Activated CD4-positive, alpha-beta T cell treated with anti-CD3 and anti-CD28 coated beads, Interleukin-2, amount 10 ng/mL, durations not matched to agents 24 days and 14 days (primary cell): ENCODE measurements around the gene ZNF385D. TPM values are rescaled to one million over a fixed set of nuclear protein-coding genes. Genes with fewer than 3 reads are reported as not detected.

ENCODE experiments used
- DNase-seq: peaks from one replicate; pipeline ENCODE4 v3.0.0; 2022
- H3K27ac Mint-ChIP-seq: one replicate; pipeline ENCODE4 v1.8.0; 2022; ENCODE audit warnings: mild to moderate bottlenecking, mixed read lengths
- H3K27me3 Mint-ChIP-seq: one replicate; pipeline ENCODE4 v1.8.0; 2022; ENCODE audit warnings: mixed read lengths
- H3K36me3 Mint-ChIP-seq: one replicate; pipeline ENCODE4 v1.8.0; 2022; ENCODE audit warnings: low read depth, mild to moderate bottlenecking, mixed read lengths
- H3K4me1 Mint-ChIP-seq: one replicate; pipeline ENCODE4 v1.8.0; 2021; ENCODE audit warnings: mixed read lengths
- H3K4me3 Mint-ChIP-seq: one replicate; pipeline ENCODE4 v1.8.0; 2022; ENCODE audit warnings: mild to moderate bottlenecking, moderate library complexity, mixed read lengths
- H3K9me3 Mint-ChIP-seq: one replicate; pipeline ENCODE4 v1.8.0; 2021; ENCODE audit warnings: mixed read lengths
- intact Hi-C: fragments of 100-400 bp; cut with micrococcal nuclease; formaldehyde crosslinking; loops from one replicate; pipeline ENCODE4 v1.15.1; 2023
- total RNA-seq: library from RNA; stranded (reverse); gene quantifications from 2 replicates; pipeline ENCODE4 v1.2.3, GENCODE V29; 2022

ZNF385D gene, protein sequence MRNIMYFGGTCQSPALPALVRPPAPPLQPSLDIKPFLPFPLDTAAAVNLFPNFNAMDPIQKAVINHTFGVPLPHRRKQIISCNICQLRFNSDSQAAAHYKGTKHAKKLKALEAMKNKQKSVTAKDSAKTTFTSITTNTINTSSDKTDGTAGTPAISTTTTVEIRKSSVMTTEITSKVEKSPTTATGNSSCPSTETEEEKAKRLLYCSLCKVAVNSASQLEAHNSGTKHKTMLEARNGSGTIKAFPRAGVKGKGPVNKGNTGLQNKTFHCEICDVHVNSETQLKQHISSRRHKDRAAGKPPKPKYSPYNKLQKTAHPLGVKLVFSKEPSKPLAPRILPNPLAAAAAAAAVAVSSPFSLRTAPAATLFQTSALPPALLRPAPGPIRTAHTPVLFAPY
- total RNA-seq: not detected in 2 replicates

DNA sequence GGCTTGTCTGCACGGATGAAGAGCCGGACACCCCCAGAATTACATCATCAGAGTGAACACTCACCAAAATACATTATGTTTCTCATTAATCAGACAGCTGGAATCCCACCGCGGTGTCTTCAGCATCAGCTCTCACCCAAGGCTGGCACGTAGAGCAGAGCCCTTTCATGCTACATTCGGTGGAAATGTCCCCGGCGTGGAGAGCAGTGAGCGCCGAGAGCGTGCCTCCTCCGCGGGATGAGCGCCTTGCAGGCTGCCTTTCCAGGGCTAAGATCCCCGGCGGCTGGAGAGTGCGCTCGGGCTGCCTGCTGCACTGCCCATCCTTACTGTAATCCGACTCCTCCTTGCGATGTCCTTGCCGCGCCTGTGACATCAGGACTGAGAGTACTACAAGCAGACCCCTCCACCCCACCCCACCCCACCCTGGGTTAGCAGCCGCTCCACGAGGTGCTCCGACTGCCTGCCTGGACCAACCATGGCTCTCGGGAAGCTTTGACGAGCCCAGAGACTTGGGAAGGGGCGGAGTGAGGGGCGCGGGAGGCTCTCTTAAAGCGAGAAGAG, at the start of gene ZNF385D:
Gene ZNF385D (minus strand): TSS at position 380 of the 561 bp plus-strand sequence. CDS start 294 bp downstream, at position 86.
- Mint-ChIP-seq H3K36me3 (no peaks in the 10 kb centered on the region), H3K9me3 (no peaks in the 10 kb centered on the region), H3K27ac (no peak within 1 kb of the TSS), H3K4me1 (no peaks in the 10 kb centered on the region), H3K27me3 (peaks cover 5% of the 10 kb centered on the region), H3K4me3 (no peak within 1 kb of the TSS)
- intact Hi-C loops: no loop called here
- DNase-seq: no peak

DNA sequence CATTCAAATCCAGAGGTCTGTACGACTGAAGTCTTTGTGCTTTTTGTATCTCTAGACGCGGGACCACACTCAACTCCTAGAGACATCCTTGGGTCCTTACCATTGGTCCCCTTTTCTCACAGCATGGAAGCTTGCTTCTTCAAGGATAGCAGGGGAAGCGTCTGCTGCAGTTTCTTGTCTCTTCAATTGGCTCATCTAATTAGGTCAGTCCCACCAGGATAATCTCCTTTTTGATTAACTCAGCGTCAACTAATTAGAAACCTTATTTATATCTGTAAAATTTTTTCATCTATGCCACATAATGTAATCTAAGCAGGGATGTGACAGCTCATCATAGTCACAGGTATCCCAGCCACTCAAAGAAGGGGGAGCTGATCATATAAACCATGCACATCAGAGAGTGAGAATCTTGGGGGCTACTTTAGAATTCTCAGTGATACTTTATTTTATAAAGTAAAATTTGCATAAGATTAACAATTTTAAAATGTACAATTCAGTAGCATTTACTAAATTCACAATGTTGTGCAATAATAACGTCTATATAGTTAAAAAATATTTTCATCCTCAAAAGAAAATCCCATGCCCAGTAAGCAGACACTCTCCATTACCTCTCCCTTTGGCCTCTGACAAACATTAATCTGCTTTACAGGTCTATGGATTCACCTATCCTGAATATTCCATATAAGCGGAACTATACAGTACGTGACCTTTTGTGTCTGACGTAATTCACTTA, 47.5 kb upstream of the ZNF385D start:
- H3K4me1 Mint-ChIP-seq: no peaks in the 10 kb centered on the region
- intact Hi-C loops: no loop called here
- no peak overlapping the region for H3K4me3 Mint-ChIP-seq

DNA sequence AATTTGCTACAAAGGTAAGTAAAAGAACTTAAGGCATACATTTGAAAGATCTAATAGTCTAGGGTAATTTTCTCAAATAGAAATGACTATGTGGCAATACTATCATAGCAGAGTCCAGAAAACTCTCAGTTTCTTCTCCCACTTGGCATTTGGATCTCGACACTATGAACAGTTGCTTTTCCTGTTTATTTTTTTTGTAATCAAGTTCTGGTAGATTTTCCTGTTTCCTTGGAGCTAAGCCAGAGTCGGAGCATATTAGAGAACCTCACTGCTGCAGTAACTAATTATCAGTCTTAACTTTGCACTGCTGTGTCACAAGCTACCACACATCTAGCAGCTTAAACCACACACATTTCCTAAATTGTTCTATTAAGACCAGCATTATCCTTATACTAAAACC, 44.9 kb upstream of the ZNF385D start:
- intact Hi-C loops: no loop called here
- Mint-ChIP-seq H3K36me3 (no peaks in the 10 kb centered on the region), H3K27me3 (no peaks in the 10 kb centered on the region), H3K4me1 (no peaks in the 10 kb centered on the region), H3K4me3 (no peak overlapping the region), H3K9me3 (peaks cover 8% of the 10 kb centered on the region), H3K27ac (no peak overlapping the region)
- DNase-seq: no peak

More for the DNA sequence above, 47.5 kb upstream of the ZNF385D start:
- DNase-seq: no peak
- H3K9me3 Mint-ChIP-seq: peaks cover 8% of the 10 kb centered on the region
- no peak overlapping the region for H3K27ac Mint-ChIP-seq
- no peaks in the 10 kb centered on the region for H3K27me3 Mint-ChIP-seq
- H3K36me3 Mint-ChIP-seq: no peaks in the 10 kb centered on the region

DNA sequence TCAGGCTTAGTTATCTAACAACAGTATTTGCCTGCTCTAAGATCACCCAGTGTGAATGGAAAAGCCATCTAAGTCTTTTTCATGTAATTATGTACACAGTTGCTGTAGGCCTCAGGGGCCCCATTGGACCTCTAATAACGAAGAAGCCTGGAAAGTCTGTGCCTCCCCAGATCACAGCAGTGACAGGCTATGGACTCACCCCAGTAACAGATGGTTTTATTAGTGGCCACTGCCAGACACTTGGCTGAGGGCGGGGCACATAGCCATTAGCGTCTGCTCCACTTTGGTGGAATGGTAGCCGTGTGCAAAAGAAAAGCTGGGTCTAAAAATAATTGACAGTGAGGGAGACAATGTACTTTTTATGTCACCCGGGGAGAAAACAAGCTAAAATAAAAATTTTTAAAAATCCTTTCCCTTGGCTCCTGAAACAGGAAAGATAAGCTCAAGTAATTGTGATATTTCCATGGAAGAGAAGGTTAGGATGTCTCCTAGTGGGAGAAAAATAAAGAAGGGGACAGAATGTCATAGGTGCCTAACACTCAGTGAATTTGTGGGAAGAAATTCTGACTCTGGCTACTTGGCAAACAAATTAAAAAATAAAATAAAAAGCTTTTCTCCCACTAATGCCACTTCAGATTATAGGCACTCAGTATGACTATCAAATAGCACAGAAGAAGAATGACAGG, 44.3 kb upstream of the ZNF385D start:
- DNase-seq: no peak
- Mint-ChIP-seq H3K9me3 (peaks cover 8% of the 10 kb centered on the region), H3K36me3 (no peaks in the 10 kb centered on the region), H3K4me1 (no peaks in the 10 kb centered on the region), H3K27ac (no peak overlapping the region), H3K4me3 (no peak overlapping the region), H3K27me3 (no peaks in the 10 kb centered on the region)
- intact Hi-C loops: no loop called here

DNA sequence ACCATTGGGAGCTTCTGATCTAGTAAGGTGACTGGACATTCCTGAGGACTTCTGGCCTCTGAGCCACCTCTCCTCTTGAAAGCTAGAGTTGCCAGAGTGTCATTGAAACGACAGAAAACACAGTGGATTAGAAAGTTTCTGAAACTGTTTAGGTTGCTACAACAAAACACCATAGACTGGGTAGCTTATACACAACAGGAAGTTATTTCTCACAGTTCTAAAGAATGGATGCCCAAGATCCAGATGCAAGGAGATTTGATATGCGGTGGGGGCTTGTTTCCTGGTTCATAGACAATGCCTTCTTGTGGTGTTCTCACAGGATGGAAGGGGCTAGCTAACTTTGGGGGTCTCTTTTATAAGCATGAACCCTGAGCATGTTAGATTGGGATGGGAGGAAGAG, 43.3 kb upstream of the ZNF385D start:
- H3K27ac Mint-ChIP-seq: no peak overlapping the region
- H3K4me3 Mint-ChIP-seq: no peak overlapping the region
- no peaks in the 10 kb centered on the region for H3K36me3 Mint-ChIP-seq
- H3K27me3 Mint-ChIP-seq: no peaks in the 10 kb centered on the region
- intact Hi-C loops: no loop called here
- no peak for DNase-seq
- H3K4me1 Mint-ChIP-seq: no peaks in the 10 kb centered on the region
- H3K9me3 Mint-ChIP-seq: peaks cover 5% of the 10 kb centered on the region

DNA sequence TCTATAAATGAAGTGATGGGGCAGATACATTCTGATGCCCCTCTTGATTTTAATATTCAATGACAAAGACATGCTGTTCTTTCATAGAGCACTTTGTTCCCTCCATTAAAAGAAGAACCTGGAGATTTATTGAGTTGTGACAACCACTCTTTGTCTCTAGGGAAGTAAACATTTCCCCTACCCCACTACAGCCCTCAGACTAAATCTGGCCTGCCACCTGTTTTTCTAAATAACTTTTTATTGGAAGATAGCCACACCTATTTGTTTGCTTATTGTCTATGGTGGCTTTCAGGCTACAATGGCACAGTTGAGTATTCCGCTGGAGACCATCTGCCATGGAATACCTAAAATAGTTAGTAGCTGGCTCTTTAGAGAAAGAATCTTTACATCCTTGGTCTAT, 41.2 kb upstream of the ZNF385D start:
- H3K27ac Mint-ChIP-seq: no peak overlapping the region
- no peak for DNase-seq
- no peaks in the 10 kb centered on the region for H3K9me3 Mint-ChIP-seq
- H3K36me3 Mint-ChIP-seq: no peaks in the 10 kb centered on the region
- H3K4me1 Mint-ChIP-seq: no peaks in the 10 kb centered on the region
- intact Hi-C loops: no loop called here
- no peaks in the 10 kb centered on the region for H3K27me3 Mint-ChIP-seq
- H3K4me3 Mint-ChIP-seq: no peak overlapping the region

DNA sequence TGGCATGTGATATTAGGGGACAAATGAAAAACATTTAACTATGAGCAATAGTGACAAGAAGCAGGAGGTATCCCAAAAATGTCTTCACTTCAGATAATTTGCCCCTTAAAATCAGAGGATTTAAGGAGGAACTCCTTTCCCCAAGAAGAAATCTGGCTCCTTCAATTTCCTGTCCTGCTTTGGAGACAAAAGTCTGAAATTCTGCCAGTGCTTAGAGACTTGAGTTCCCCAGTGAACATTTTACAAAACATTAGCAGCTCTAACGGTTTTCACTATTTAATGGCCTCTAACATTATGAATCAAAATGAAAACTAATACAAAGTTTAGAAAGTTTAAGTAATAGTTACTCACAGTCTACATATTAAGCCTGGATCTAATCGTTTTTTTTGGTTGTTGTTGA, 40.3 kb upstream of the ZNF385D start:
- Mint-ChIP-seq H3K27me3 (no peaks in the 10 kb centered on the region), H3K36me3 (no peaks in the 10 kb centered on the region), H3K4me3 (no peak overlapping the region), H3K27ac (no peak overlapping the region), H3K9me3 (no peaks in the 10 kb centered on the region), H3K4me1 (no peaks in the 10 kb centered on the region)
- intact Hi-C loops: no loop called here
- DNase-seq: no peak

DNA sequence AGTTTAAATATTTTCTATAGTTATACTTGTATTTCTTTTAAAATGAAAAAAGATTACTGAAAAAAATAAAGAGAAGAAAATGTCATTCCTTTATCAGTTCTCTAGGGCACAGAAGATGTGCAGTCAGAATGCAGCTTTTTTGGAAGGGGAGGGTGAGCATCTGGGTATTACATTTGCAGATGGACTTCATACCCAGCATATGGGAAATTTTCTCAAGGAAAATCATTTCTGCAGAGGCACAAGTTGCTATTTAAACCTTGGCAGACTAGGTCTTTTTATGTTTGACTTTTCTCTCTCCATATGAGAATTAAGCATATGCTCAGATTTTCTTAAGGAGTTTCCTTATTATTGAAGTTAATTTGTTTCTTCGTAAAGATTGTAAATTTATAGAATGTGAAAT, 39.5 kb upstream of the ZNF385D start:
- H3K27ac Mint-ChIP-seq: no peak overlapping the region
- no peaks in the 10 kb centered on the region for H3K4me1 Mint-ChIP-seq
- H3K9me3 Mint-ChIP-seq: no peaks in the 10 kb centered on the region
- H3K27me3 Mint-ChIP-seq: no peaks in the 10 kb centered on the region
- no peak for DNase-seq
- H3K36me3 Mint-ChIP-seq: no peaks in the 10 kb centered on the region
- intact Hi-C loops: no loop called here
- H3K4me3 Mint-ChIP-seq: no peak overlapping the region

DNA sequence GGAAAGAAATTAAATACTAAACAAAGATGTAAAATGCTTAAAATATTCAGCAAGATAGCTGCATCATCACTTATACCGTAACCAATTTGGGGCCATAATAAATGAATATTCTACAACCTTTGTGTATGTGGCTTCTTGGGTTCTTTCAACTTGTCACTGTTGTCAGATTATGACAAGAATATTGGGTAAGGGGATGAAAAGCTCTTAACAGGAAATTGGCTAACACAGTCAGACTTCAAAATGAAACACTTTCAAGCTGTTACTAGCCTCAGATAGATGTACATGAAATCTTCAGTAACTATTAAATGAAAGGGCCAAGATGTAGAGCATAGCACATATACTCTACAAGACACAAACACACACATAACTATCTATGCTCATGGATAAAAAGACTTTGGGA, 38.7 kb upstream of the ZNF385D start:
- Mint-ChIP-seq H3K4me1 (no peaks in the 10 kb centered on the region), H3K27me3 (no peaks in the 10 kb centered on the region), H3K27ac (no peak overlapping the region), H3K9me3 (no peaks in the 10 kb centered on the region), H3K36me3 (no peaks in the 10 kb centered on the region), H3K4me3 (no peak overlapping the region)
- intact Hi-C loops: no loop called here
- DNase-seq: no peak

DNA sequence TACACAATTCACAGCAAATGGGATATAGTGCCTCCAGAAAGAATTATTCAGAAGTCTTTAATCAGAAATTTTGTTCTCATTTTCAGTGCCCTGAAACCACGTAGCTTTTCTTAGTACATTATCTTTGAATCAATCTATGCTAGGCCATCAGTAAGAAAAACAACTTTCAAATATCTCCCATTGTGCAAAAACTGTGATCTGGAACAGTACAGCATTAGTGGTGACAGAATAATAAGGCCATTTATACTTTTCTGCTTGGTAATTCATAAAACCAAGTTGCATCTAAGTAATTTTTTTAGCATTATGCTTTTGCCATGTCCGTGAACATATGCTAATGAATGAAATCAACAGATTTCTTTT, 35.4 kb upstream of the ZNF385D start:
- intact Hi-C loops: no loop called here
- no peaks in the 10 kb centered on the region for H3K9me3 Mint-ChIP-seq

DNA sequence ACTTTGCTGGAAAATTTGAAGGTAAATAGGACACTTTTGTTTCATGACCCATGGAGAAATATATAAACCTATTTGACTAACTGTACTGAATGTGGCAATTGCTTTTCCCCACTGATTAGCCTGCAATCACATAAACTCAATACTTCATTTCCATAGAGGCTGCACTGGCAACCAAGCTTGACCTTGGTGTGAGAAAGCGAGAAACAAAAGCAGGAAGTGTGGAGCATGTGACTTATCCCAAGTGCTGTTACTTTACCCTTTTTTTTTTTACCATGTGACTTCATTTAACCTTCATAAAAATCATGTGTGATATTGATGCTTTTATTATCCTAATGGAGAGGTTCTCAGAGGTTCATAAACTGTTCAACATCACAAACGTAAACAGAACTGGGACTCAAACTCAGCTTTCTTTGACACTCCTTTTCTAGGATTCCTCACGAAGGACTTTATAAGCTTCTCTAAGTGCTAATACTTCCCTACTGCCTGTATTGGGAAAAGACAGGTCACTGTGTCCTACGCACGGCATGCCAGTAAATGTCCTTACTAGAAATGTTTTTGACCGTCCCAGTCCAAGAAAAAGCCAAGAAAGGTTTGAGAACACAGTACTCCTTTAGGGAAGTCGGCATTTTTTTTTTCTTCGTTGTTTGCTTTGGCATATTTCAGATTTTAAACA, 34.9 kb upstream of the ZNF385D start:
- Mint-ChIP-seq H3K4me3 (no peak overlapping the region), H3K27me3 (no peaks in the 10 kb centered on the region), H3K27ac (no peak overlapping the region), H3K9me3 (no peaks in the 10 kb centered on the region), H3K36me3 (no peaks in the 10 kb centered on the region), H3K4me1 (no peaks in the 10 kb centered on the region)
- no peak for DNase-seq
- intact Hi-C loops: no loop called here

More for the DNA sequence above, 35.4 kb upstream of the ZNF385D start:
- H3K27me3 Mint-ChIP-seq: no peaks in the 10 kb centered on the region
- no peaks in the 10 kb centered on the region for H3K4me1 Mint-ChIP-seq
- H3K4me3 Mint-ChIP-seq: no peak overlapping the region
- H3K27ac Mint-ChIP-seq: no peak overlapping the region
- DNase-seq: no peak
- no peaks in the 10 kb centered on the region for H3K36me3 Mint-ChIP-seq

DNA sequence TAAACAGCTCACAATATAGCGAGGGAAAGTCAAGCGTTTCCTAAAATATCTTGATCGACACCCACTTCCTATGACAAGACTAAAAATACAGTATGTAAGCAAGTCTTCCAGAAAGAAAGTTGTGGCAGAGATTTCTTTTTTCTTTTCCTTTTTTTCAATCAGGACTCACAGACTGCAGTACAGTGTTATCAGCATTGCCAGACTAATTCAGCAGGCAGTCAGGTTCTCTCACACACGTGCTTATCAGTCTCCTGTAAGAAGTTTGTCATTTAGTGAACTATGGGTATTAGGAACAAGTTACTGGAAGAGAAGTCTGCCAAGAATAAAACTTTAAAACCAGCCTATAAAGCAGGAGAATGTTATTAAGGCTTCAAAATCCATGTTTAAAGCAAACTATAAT, 32.8 kb upstream of the ZNF385D start:
- Mint-ChIP-seq H3K27me3 (no peaks in the 10 kb centered on the region), H3K4me1 (no peaks in the 10 kb centered on the region), H3K36me3 (no peaks in the 10 kb centered on the region), H3K27ac (no peak overlapping the region), H3K4me3 (no peak overlapping the region), H3K9me3 (no peaks in the 10 kb centered on the region)
- intact Hi-C loops: no loop called here
- DNase-seq: no peak

DNA sequence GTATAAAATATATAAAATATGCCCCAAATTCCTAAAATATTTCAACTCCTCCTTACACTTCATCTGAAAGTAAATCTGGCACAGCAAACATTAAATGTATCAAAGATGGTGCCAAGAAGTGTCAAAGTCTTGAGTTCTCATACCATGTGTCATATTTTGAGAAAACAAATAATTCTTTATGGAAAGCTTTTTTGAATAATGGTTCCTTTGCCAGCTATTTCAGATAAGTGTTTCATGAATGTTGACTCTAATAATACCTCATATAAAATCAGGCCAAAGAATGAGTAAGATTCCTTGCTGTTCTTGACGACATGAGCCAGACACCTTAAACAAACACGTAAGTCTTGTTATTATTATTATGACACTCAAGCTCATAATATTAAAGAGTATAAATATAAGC, 30.3 kb upstream of the ZNF385D start:
- Mint-ChIP-seq H3K27me3 (no peaks in the 10 kb centered on the region), H3K36me3 (no peaks in the 10 kb centered on the region), H3K4me3 (no peak overlapping the region), H3K27ac (no peak overlapping the region), H3K4me1 (no peaks in the 10 kb centered on the region), H3K9me3 (no peaks in the 10 kb centered on the region)
- DNase-seq: no peak
- intact Hi-C loops: no loop called here
